GM12891 (cell line): ENCODE measurements around the gene ANGPTL3.

Source experiments
- PAX5 ChIP-seq: IDR thresholded peaks from 2 replicates; pipeline ENCODE4 v1.6.1; 2011; ENCODE audit warnings: low read length, moderate library complexity, mild to moderate bottlenecking; ENCODE audit not compliant: insufficient read depth, severe bottlenecking
- POLR2A ChIP-seq: IDR thresholded peaks from 2 replicates; pipeline ENCODE4 v1.6.1; 2011; ENCODE audit warnings: low read depth, low read length, control low read depth
- POLR2AphosphoS5 ChIP-seq: IDR thresholded peaks from 2 replicates; pipeline ENCODE4 v1.6.1; 2011; ENCODE audit warnings: low read depth, low read length, control low read depth
- SPI1 ChIP-seq: IDR thresholded peaks from 2 replicates; pipeline ENCODE4 v1.6.1; 2011; ENCODE audit warnings: low read depth, low read length, control low read depth
- TAF1 ChIP-seq: IDR thresholded peaks from 2 replicates; pipeline ENCODE4 v1.6.1; 2011; ENCODE audit warnings: low read depth, low read length, control low read depth

GRCh38 chr1:62625415-62625814 is 28.1 kb downstream of the ANGPTL3 start:
- no peak for TF ChIP-seq POLR2A
- TF ChIP-seq PAX5 = no peak
- TF ChIP-seq TAF1 = no peak
- no peak for TF ChIP-seq POLR2AphosphoS5
- TF ChIP-seq SPI1 = peak; percentile 11; the same call in 1 of the 2 replicates
